Embryonic facial prominence (tissue), 1 donor: ENCODE data around the gene TPD52L1.

Experiments used
- DNase-seq: peaks from one replicate; pipeline ENCODE4 v3.0.0-alpha.2; 2016; ENCODE audit errors: extremely low spot score

Gene TPD52L1

GRCh38 chr6:125237764-125238163, 84.2 kb downstream of the TPD52L1 start:
- no peak for DNase-seq

- DNase-seq, result no peak
Measured at GRCh38 chr6:125245109-125245508, 91.5 kb downstream of the TPD52L1 start.

GRCh38 chr6:125245523-125246264, 92.1 kb downstream of the TPD52L1 start:
- no peak for DNase-seq

GRCh38 chr6:125246566-125246965, 93.0 kb downstream of the TPD52L1 start:
- DNase-seq, result no peak

- DNase-seq, result no peak
Measured at GRCh38 chr6:125248136-125248535, 94.6 kb downstream of the TPD52L1 start.

GRCh38 chr6:125250511-125250910, 96.9 kb downstream of the TPD52L1 start:
- no peak for DNase-seq

- no peak for DNase-seq
Measured at GRCh38 chr6:125251516-125252220, 98.1 kb downstream of the TPD52L1 start.

- no peak for DNase-seq
Measured at GRCh38 chr6:125252891-125253290, 99.3 kb downstream of the TPD52L1 start.

GRCh38 chr6:125253881-125254280, 100.3 kb downstream of the TPD52L1 start:
- no peak for DNase-seq

- no peak for DNase-seq
Measured at GRCh38 chr6:125254321-125254720, 100.7 kb downstream of the TPD52L1 start.

- DNase-seq, result no peak
Measured at GRCh38 chr6:125255201-125255600, 101.6 kb downstream of the TPD52L1 start.

- DNase-seq, result no peak
Measured at GRCh38 chr6:125257351-125257750, 103.8 kb downstream of the TPD52L1 start.

- DNase-seq, result no peak
Measured at GRCh38 chr6:125258651-125259353, 105.2 kb downstream of the TPD52L1 start.

GRCh38 chr6:125259354-125259736, 105.8 kb downstream of the TPD52L1 start:
- DNase-seq, result no peak

- DNase-seq, result no peak
Measured at GRCh38 chr6:125262016-125263013, 108.7 kb downstream of the TPD52L1 start.

GRCh38 chr6:125264476-125264875, 110.9 kb downstream of the TPD52L1 start:
- no peak for DNase-seq

GRCh38 chr6:125267806-125268523, 114.4 kb downstream of the TPD52L1 start:
- DNase-seq, result no peak

- no peak for DNase-seq
Measured at GRCh38 chr6:125268765-125269164, 115.2 kb downstream of the TPD52L1 start.

- DNase-seq, result no peak
Measured at GRCh38 chr6:125269328-125269985, 115.9 kb downstream of the TPD52L1 start.

- no peak for DNase-seq
Measured at GRCh38 chr6:125270380-125270779, 116.8 kb downstream of the TPD52L1 start.
